Upper lobe of left lung (tissue), 6 donors: ENCODE measurements around the gene ALPK1. TPM values are rescaled to one million over a fixed set of nuclear protein-coding genes. Genes with fewer than 3 reads are reported as not detected.

Source experiments
- ATAC-seq, 2 donors: fragments of 200-7000 bp; cut with Tn5 transposase; one replicate each; pipeline ENCODE4 v1.9.1; 2022; ENCODE audit warnings: mild to moderate bottlenecking in 2 of 2, moderate library complexity in 2 of 2; ENCODE audit not compliant: low FRiP score in 2 of 2
- DNase-seq, 2 donors: peaks; one replicate each; pipeline ENCODE4 v3.0.0-alpha.2; 2019 to 2020
- H3K27ac ChIP-seq, 4 donors: fragments of 200-600 bp; sonication (generic); one replicate each; pipeline ENCODE4 v1.5.1; 2016 to 2019
- H3K27me3 ChIP-seq, 4 donors: fragments of 200-600 bp; sonication (generic); one replicate each; pipeline ENCODE4 v1.5.1; 2017 to 2019
- H3K36me3 ChIP-seq, 4 donors: fragments of 200-600 bp; sonication (generic); one replicate each; pipeline ENCODE4 v1.5.1; 2016 to 2019
- H3K4me1 ChIP-seq, 4 donors: fragments of 200-600 bp; sonication (generic); one replicate each; pipeline ENCODE4 v1.5.1; 2018 to 2019
- H3K4me3 ChIP-seq, 4 donors: fragments of 200-600 bp; sonication (generic); one replicate each; pipeline ENCODE4 v1.5.1; 2017 to 2019; ENCODE audit warnings: mild to moderate bottlenecking in 2 of 4, moderate library complexity in 1 of 4
- H3K9me3 ChIP-seq, 4 donors: fragments of 200-600 bp; sonication (generic); one replicate each; pipeline ENCODE4 v1.5.1; 2018 to 2019
- CTCF ChIP-seq, 6 experiments: fragments of 450-650 bp in 4 of 6; fragments of 200-600 bp in 2 of 6; sonication (generic) in 2 of 6; IDR thresholded peaks; one replicate each; pipeline ENCODE4 v1.5.1; 2016 to 2019; ENCODE audit warnings: antibody characterized with exemption in 6 of 6
- EP300 ChIP-seq, 4 donors: sonication (generic); formaldehyde crosslinking; IDR thresholded peaks; one replicate each; pipeline ENCODE4 v1.5.1; 2017; ENCODE audit warnings: antibody characterized with exemption in 4 of 4, control low read depth in 2 of 4
- POLR2A ChIP-seq, 4 donors: fragments of 450-650 bp; IDR thresholded peaks; one replicate each; pipeline ENCODE4 v1.5.1; 2016 to 2017; ENCODE audit warnings: antibody characterized with exemption in 4 of 4, mild to moderate bottlenecking in 2 of 4
- POLR2AphosphoS5 ChIP-seq, 2 donors: sonication (generic); formaldehyde crosslinking; IDR thresholded peaks; one replicate each; pipeline ENCODE4 v1.5.1; 2017; ENCODE audit warnings: antibody characterized with exemption in 2 of 2
- WGBS, 2 donors: methylation state at CpG; one replicate each; pipeline ENCODE4 v1.1.5; 2017 to 2018; 5-methylcytosine and 5-hydroxymethylcytosine counted together
- total RNA-seq, 6 donors: library from RNA; depleted of rRNA in 4 of 6; stranded (reverse); fragments of >200 nt in 4 of 6; gene quantifications; one replicate each; pipeline versions ENCODE4 v1.1.0 to v1.2.1, GENCODE V29; 2016 to 2021
- donor health status: DM: no; HTN: no; CAD: no; lungs with moderate emphysema.
- donor health status: DM: no; HTN: yes; CAD: no; lungs with severe emphysema.

The ALPK1 gene
- total RNA-seq, 6 donors from 2014 or later, result 22.7 to 68.0 (median 35.6) TPM

GRCh38 chr4:112361181-112361791, 64.1 kb downstream of the ALPK1 start:
- DNase-seq (no peak), ATAC-seq (no peak)
- H3K27me3 ChIP-seq, result no peaks in the 10 kb centered on the region
- no peak for TF ChIP-seq POLR2AphosphoS5 (IDR thresholded peaks at IDR 0.05)
- no peak for TF ChIP-seq POLR2A (IDR thresholded peaks at IDR 0.05)
- TF ChIP-seq EP300 (IDR thresholded peaks at IDR 0.05), result no peak
- TF ChIP-seq CTCF (IDR thresholded peaks at IDR 0.05), result no peak
- H3K27ac ChIP-seq, result no peak overlapping the region
- H3K9me3 ChIP-seq, result no peaks in the 10 kb centered on the region
- 67 to 78% methylated on average over 3 to 5 of the region's 6 CpGs for WGBS, 2 donors
- peaks cover 0 to 5% (median 2%) of the 10 kb centered on the region in 4 donors for H3K36me3 ChIP-seq
- H3K4me3 ChIP-seq, result no peak overlapping the region
- H3K4me1 ChIP-seq, result no peaks in the 10 kb centered on the region

GRCh38 chr4:112370466-112370865, 73.3 kb downstream of the ALPK1 start:
- Histone ChIP-seq H3K27ac (no peak overlapping the region), H3K4me1 (no peaks in the 10 kb centered on the region), H3K36me3 (no peaks in the 10 kb centered on the region), H3K9me3 (peaks cover 0 to 7% (median 0%) of the 10 kb centered on the region in 4 donors), H3K27me3 (no peaks in the 10 kb centered on the region), H3K4me3 (no peak overlapping the region)
- WGBS, 2 donors, result 79 to 93% methylated on average over 1 of the region's 1 CpG
- DNase-seq, result no peak
- no peak for ATAC-seq
- TF ChIP-seq POLR2AphosphoS5 (IDR thresholded peaks at IDR 0.05) (no peak), EP300 (IDR thresholded peaks at IDR 0.05) (no peak), CTCF (IDR thresholded peaks at IDR 0.05) (no peak), POLR2A (IDR thresholded peaks at IDR 0.05) (no peak)

- ATAC-seq, result no peak
- no peaks in the 10 kb centered on the region for H3K4me1 ChIP-seq
- 91 to 93% methylated on average over 3 of the region's 3 CpGs for WGBS, 2 donors
- H3K9me3 ChIP-seq, result peaks cover 0 to 7% (median 0%) of the 10 kb centered on the region in 4 donors
- H3K36me3 ChIP-seq, result no peaks in the 10 kb centered on the region
- DNase-seq, result no peak
- H3K4me3 ChIP-seq, result no peak overlapping the region
- no peaks in the 10 kb centered on the region for H3K27me3 ChIP-seq
- TF ChIP-seq POLR2AphosphoS5 (IDR thresholded peaks at IDR 0.05) (no peak), POLR2A (IDR thresholded peaks at IDR 0.05) (no peak), CTCF (IDR thresholded peaks at IDR 0.05) (no peak), EP300 (IDR thresholded peaks at IDR 0.05) (no peak)
- no peak overlapping the region for H3K27ac ChIP-seq
Observed at GRCh38 chr4:112371361-112371760, 74.2 kb downstream of the ALPK1 start.

GRCh38 chr4:112374850-112375249, 77.7 kb downstream of the ALPK1 start:
- ATAC-seq (no peak), DNase-seq (no peak)
- no peaks in the 10 kb centered on the region for H3K9me3 ChIP-seq
- H3K4me3 ChIP-seq, result no peak overlapping the region
- no peaks in the 10 kb centered on the region for H3K4me1 ChIP-seq
- peaks cover 7 to 22% (median 9%) of the 10 kb centered on the region in 4 donors for H3K36me3 ChIP-seq
- H3K27ac ChIP-seq, result no peak overlapping the region
- whole genome bisulfite sequencing, 2 donors, result 86% methylated on average over 2 of the region's 2 CpGs
- TF ChIP-seq EP300 (IDR thresholded peaks at IDR 0.05), result no peak
- TF ChIP-seq POLR2A (IDR thresholded peaks at IDR 0.05), result no peak
- TF ChIP-seq CTCF (IDR thresholded peaks at IDR 0.05), result no peak
- TF ChIP-seq POLR2AphosphoS5 (IDR thresholded peaks at IDR 0.05), result no peak
- H3K27me3 ChIP-seq, result no peaks in the 10 kb centered on the region

- no peak for TF ChIP-seq POLR2AphosphoS5 (IDR thresholded peaks at IDR 0.05)
- TF ChIP-seq CTCF (IDR thresholded peaks at IDR 0.05), result no peak
- TF ChIP-seq EP300 (IDR thresholded peaks at IDR 0.05), result no peak
- no peak for TF ChIP-seq POLR2A (IDR thresholded peaks at IDR 0.05)
- WGBS, 2 donors, result 74 to 83% methylated on average over 6 of the region's 6 CpGs
- H3K36me3 ChIP-seq, result peaks cover 7 to 25% (median 11%) of the 10 kb centered on the region in 4 donors
Observed at GRCh38 chr4:112377171-112377570, 80.0 kb downstream of the ALPK1 start.

More at GRCh38 chr4:112377171-112377570, 80.0 kb downstream of the ALPK1 start:
- H3K4me3 ChIP-seq, result no peak overlapping the region
- no peaks in the 10 kb centered on the region for H3K27me3 ChIP-seq
- H3K27ac ChIP-seq, result no peak overlapping the region
- no peaks in the 10 kb centered on the region for H3K4me1 ChIP-seq
- no peaks in the 10 kb centered on the region for H3K9me3 ChIP-seq
- ATAC-seq (no peak), DNase-seq (no peak)
